Activated CD4-positive, alpha-beta T cell treated with anti-CD3 and anti-CD28 coated beads, Interleukin-2, amount 10 ng/mL, durations not matched to agents 24 days and 14 days (primary cell): ENCODE measurements around the gene TEKT1. TPM values are rescaled to one million over a fixed set of nuclear protein-coding genes. Genes with fewer than 3 reads are reported as not detected.
"Not testable (repeated sequence)": the region's sequence is repeated elsewhere in the genome, so short reads cannot be mapped to it uniquely, and the experiment has no call there.

Source experiments
- DNase-seq: peaks from one replicate; pipeline ENCODE4 v3.0.0; 2022
- H3K27ac Mint-ChIP-seq: one replicate; pipeline ENCODE4 v1.8.0; 2022; ENCODE audit warnings: mild to moderate bottlenecking, mixed read lengths
- H3K27me3 Mint-ChIP-seq: one replicate; pipeline ENCODE4 v1.8.0; 2022; ENCODE audit warnings: mixed read lengths
- H3K36me3 Mint-ChIP-seq: one replicate; pipeline ENCODE4 v1.8.0; 2022; ENCODE audit warnings: low read depth, mild to moderate bottlenecking, mixed read lengths
- H3K4me1 Mint-ChIP-seq: one replicate; pipeline ENCODE4 v1.8.0; 2021; ENCODE audit warnings: mixed read lengths
- H3K4me3 Mint-ChIP-seq: one replicate; pipeline ENCODE4 v1.8.0; 2022; ENCODE audit warnings: mild to moderate bottlenecking, moderate library complexity, mixed read lengths
- H3K9me3 Mint-ChIP-seq: one replicate; pipeline ENCODE4 v1.8.0; 2021; ENCODE audit warnings: mixed read lengths
- intact Hi-C: fragments of 100-400 bp; cut with micrococcal nuclease; formaldehyde crosslinking; loops from one replicate; pipeline ENCODE4 v1.15.1; 2023
- total RNA-seq: library from RNA; stranded (reverse); gene quantifications from 2 replicates; pipeline ENCODE4 v1.2.3, GENCODE V29; 2022

TEKT1 gene
- not detected in 2 replicates for total RNA-seq

DNA sequence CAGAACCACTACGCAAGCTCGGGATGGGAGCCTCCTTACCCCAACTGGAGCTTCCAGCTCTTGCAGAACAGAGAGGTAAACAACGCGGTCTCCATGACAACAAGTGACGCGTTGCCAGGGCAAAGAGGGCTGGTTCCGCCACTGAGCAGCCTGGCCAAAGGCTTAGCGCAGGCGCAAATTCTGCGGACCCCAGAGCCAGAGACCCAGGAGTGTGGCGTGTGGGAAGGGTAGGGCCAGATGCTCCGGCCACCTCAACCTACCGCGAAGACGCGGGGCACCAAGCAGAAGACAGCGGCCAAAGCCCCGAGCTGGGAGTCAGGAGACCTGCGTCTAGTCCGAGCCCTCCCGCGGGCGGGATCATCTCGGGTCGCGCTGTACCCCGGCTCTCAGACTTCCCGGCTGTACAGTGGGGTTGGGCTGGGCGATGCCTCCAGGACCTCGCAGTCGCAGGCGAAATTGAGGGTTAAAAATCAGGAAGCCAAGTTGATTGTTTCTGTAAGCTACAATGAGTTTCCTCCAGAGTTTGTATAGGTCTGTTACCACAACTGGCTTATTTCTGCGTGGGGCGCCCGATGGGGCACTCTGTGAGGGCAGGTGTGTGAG lies at the start of gene TEKT1:
Gene TEKT1, minus strand, starts transcription at position 69 of the 603 bp plus-strand sequence. CDS start 1,353 bp downstream, outside the sequence.
- Mint-ChIP-seq H3K36me3 (no peaks in the 10 kb centered on the region), H3K4me1 (peaks cover 9% of the 10 kb centered on the region), H3K9me3 (no peaks in the 10 kb centered on the region), H3K4me3 (peak within 1 kb of the TSS; percentile 81), H3K27ac (no peak within 1 kb of the TSS), H3K27me3 (peaks cover 63% of the 10 kb centered on the region)
- intact Hi-C loops: loop anchor here (5.0 kb wide), 1 partner anchor 164 kb away; no protein-coding TSS in a partner anchor
- peak; percentile 93 for DNase-seq

DNA sequence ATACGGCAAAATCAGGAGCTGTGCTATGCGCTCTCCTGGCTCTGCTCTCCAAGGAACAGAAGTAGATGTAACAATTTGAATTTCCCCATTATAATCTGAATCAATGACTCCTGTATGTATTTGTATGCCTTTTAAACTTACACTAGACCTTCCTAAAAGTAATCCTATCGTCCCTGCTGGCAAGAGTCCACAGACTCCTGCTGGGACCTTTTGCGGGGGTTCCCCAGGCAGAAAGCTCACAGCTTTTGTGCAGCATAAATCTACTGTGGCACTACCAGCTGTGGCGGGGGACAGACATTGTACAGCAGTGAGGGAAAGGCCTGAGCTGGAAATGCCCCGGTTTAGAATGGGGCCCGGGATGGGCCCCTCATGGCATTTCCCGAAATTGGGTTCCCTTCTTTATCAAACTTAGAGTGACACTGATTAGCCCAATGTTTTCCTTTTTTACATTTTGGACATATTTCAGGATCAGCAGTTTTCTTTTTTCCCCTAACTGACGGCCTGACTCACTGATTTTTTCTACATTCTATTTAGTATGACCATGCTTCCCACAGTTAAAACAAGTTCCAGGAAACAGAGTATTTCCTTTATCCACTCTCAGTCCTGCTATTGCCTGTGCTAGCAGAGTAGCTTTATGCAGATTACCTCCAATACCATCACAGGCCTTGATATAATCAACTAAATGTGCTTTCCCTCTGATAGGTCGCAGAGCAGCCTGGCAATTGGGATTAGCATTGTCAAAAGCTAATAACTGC lies 47.9 kb upstream of the TEKT1 start:
- H3K4me3 Mint-ChIP-seq, H3K36me3 Mint-ChIP-seq, H3K27ac Mint-ChIP-seq, H3K4me1 Mint-ChIP-seq, H3K9me3 Mint-ChIP-seq, DNase-seq, intact Hi-C loops: not testable (repeated sequence)
- peaks cover 38% of the 10 kb centered on the region for H3K27me3 Mint-ChIP-seq

DNA sequence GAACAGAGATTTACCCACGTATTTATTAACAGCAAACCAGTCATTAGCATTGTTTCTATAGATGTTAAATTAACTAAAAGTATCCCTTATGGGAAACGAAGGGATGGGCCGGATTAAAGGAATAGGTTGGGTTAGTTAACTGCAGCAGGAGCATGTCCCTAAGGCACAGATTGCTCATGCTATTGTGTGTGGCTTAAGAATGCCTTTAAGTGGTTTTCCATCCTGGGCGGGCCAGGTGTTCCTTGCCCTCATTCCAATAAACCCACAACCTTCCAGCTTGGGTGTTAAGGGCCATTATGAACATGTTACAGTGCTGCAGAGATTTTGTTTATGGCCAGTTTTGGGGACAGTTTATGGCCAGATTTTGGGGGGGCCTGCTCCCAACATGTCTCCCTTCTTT lies 43.7 kb upstream of the TEKT1 start:
- H3K4me1 Mint-ChIP-seq, H3K4me3 Mint-ChIP-seq, DNase-seq, H3K36me3 Mint-ChIP-seq, H3K27ac Mint-ChIP-seq, H3K9me3 Mint-ChIP-seq, intact Hi-C loops: not testable (repeated sequence)
- peaks cover 20% of the 10 kb centered on the region for H3K27me3 Mint-ChIP-seq

DNA sequence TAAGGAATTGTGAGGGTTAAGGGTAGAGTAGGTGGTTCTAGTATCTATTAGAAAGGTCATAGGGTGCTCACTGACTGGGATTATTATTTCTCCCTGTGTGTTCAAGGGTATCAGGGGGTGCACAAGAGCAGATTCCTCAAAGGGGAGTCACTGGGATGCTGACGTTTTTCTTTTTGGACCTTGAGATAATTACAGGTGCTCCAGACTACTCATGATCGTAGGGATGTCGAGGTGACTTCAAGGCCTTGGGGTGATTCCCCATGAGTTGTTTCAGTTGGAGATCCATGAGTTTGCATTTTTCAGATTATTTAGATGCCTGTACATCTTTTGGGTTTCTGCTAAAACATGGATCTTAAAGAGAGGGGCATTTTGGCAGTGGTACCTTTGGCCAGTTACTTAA lies 41.4 kb upstream of the TEKT1 start:
- Mint-ChIP-seq H3K36me3 (no peaks in the 10 kb centered on the region), H3K4me3 (no peak overlapping the region)

DNA sequence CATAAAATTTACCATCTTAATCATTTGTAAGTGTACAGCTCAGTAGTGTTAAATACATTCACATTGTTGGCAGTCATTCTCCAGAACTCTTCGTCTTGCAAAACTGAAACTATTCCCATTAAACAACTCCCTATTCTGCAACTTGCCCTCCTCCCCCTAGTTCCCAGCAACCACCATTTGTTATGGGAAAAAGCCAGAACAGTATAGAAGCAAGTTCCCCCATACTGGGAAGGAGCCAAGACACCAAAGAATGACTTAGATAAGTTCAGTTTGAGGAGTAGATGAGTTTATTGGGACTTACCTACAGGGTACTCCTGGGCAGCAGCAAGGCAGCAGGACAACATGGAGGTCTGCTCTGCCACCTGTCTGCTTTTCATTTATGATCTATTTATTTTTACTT lies 39.3 kb upstream of the TEKT1 start:
- Mint-ChIP-seq H3K36me3 (no peaks in the 10 kb centered on the region), H3K9me3 (no peaks in the 10 kb centered on the region), H3K4me3 (no peak overlapping the region), H3K4me1 (no peaks in the 10 kb centered on the region), H3K27ac (no peak overlapping the region), H3K27me3 (peaks cover 9% of the 10 kb centered on the region)
- intact Hi-C loops: no loop called here
- DNase-seq: no peak

More for the DNA sequence above, 41.4 kb upstream of the TEKT1 start:
- Mint-ChIP-seq H3K27ac (no peak overlapping the region), H3K4me1 (no peaks in the 10 kb centered on the region), H3K27me3 (peaks cover 13% of the 10 kb centered on the region), H3K9me3 (no peaks in the 10 kb centered on the region)
- DNase-seq: no peak
- intact Hi-C loops: no loop called here

DNA sequence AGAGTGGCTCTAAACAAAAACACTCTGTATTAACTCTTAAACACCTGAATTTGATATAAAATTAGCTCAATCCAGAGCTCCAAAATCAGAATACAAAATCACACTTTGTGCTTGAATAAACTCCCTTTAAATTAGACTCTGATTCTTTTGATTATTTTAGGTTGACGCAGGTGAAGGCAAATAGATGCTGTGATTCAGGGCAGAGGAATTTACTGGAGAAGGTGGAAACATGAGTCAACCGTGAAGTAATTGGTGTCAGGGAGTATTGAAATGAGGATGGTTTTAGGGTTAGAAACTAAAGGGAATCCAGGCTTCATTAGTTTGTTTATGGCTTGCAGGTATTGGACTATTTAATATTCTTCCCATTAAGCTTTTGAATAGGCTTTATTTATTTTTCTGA lies 37.1 kb upstream of the TEKT1 start:
- no peak overlapping the region for H3K27ac Mint-ChIP-seq
- DNase-seq: no peak
- H3K27me3 Mint-ChIP-seq: peaks cover 21% of the 10 kb centered on the region
- intact Hi-C loops: no loop called here
- H3K4me1 Mint-ChIP-seq: no peaks in the 10 kb centered on the region
- H3K4me3 Mint-ChIP-seq: no peak overlapping the region
- H3K9me3 Mint-ChIP-seq: no peaks in the 10 kb centered on the region
- H3K36me3 Mint-ChIP-seq: no peaks in the 10 kb centered on the region

DNA sequence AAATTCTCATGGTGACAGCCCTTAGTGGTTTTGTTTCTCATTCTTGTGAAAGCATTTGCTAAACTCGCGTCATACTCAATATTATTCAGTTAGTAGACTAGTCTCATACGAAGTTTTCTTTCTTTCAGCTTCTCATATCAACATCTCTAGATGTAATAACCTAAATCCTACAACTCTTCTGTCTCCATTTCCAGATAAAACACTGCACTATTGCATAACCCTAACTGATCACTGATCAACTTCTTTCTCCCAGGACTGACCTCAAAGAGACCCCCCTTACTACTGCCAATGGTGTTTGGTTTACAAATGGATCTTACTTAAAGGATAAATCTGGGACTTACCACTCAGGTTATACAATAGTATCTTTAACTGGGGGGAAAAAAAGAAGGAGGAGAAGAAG lies 36.3 kb upstream of the TEKT1 start:
- Mint-ChIP-seq H3K9me3 (no peaks in the 10 kb centered on the region), H3K27ac (no peak overlapping the region), H3K4me1 (peaks cover 1% of the 10 kb centered on the region), H3K36me3 (no peaks in the 10 kb centered on the region), H3K4me3 (no peak overlapping the region), H3K27me3 (peaks cover 21% of the 10 kb centered on the region)
- intact Hi-C loops: no loop called here
- no peak for DNase-seq

DNA sequence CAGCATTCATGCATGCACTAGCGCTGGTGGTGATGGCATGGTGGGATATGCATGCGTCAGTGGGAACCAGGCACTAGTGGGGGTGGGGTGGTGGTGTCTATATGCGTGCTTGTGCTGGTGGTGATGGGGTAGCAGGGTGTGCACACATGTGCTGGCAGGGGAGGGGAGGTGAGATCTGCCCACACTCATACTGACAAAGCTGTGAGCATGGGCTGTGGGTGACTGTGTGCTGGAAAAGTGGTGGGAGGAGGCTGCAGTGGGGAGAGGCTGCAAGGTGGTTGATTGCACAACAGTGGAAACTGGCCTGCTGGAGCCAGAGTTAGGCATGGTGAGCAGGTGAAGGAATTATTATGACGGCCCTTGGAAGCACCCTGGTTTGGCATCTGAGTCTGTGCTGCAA lies 31.3 kb upstream of the TEKT1 start:
- peaks cover 13% of the 10 kb centered on the region for H3K9me3 Mint-ChIP-seq
- no peak overlapping the region for H3K4me3 Mint-ChIP-seq
- H3K36me3 Mint-ChIP-seq: peaks cover 2% of the 10 kb centered on the region
- peaks cover 11% of the 10 kb centered on the region for H3K4me1 Mint-ChIP-seq
- no peak for DNase-seq
- intact Hi-C loops: no loop called here
- no peak overlapping the region for H3K27ac Mint-ChIP-seq
- H3K27me3 Mint-ChIP-seq: peaks cover 43% of the 10 kb centered on the region

DNA sequence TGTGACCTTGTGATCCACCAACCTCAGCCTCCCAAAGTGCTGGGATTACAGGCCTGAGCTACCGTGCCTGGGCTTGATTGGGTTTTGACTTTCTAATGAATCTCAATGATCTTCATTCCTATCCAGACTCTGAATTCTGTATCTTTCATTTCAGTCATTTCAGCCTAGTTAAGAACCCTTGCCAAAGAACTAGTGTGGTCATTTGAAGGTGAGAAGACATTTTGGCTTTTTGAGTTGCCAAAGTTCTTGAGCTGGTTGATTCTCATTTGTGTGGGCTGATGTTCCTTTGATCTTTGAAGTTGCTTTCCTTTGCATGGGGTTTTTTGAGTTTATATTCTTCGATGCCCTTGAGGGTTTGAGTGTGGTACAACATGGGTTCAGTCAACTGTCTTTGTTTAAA lies 30.6 kb upstream of the TEKT1 start:
- peak overlapping the region; percentile 9 for H3K27ac Mint-ChIP-seq
- DNase-seq: no peak
- peaks cover 13% of the 10 kb centered on the region for H3K9me3 Mint-ChIP-seq
- peaks cover 2% of the 10 kb centered on the region for H3K36me3 Mint-ChIP-seq
- peaks cover 11% of the 10 kb centered on the region for H3K4me1 Mint-ChIP-seq
- no peak overlapping the region for H3K4me3 Mint-ChIP-seq
- peaks cover 42% of the 10 kb centered on the region for H3K27me3 Mint-ChIP-seq
- intact Hi-C loops: no loop called here

DNA sequence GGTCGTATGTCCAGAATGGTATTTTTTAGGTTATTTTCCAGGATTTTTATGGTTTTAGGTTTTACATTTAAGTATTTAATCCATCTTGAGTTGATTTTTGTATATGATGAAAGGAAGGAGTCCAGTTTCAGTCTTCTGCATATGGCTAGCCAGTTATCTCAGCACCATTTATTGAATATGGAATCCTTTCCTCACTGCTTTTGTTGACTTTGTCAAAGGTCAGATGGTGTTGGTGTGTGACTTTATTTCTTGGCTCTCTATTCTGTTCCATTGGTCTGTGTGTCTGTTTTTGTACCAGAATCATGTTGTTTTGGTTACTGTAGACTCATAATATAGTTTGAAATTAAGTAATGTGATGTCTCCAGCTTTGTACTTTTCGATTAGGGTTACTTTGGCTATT lies 26.4 kb upstream of the TEKT1 start:
- H3K27ac Mint-ChIP-seq: no peak overlapping the region
- intact Hi-C loops: no loop called here
- H3K36me3 Mint-ChIP-seq: peaks cover 4% of the 10 kb centered on the region
- peaks cover 13% of the 10 kb centered on the region for H3K9me3 Mint-ChIP-seq
- peaks cover 18% of the 10 kb centered on the region for H3K4me1 Mint-ChIP-seq
- peaks cover 36% of the 10 kb centered on the region for H3K27me3 Mint-ChIP-seq
- no peak overlapping the region for H3K4me3 Mint-ChIP-seq
- no peak for DNase-seq

DNA sequence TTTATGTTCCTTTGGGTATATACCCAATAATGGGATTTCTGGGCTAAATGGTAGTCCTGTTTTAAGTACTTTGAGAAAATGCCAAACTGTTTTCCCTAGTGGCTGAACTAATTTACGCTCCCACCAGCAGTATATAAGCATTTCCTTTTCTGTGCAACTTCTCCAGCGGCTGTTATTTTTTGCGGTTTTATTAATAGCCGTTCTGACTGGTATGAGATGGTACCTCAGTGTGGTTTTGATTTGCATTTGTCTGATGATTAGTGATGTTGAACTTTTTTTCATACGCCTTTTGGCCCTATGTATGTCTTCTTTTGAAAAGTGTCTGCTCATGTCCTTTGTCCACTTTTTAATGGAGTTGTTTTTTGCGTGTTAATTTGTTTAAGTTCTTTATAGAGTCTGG lies 25.8 kb upstream of the TEKT1 start:
- H3K4me1 Mint-ChIP-seq: peaks cover 12% of the 10 kb centered on the region
- H3K4me3 Mint-ChIP-seq: no peak overlapping the region
- H3K27me3 Mint-ChIP-seq: peaks cover 34% of the 10 kb centered on the region
- no peak for DNase-seq
- no peak overlapping the region for H3K27ac Mint-ChIP-seq
- peaks cover 13% of the 10 kb centered on the region for H3K9me3 Mint-ChIP-seq
- intact Hi-C loops: no loop called here
- H3K36me3 Mint-ChIP-seq: peaks cover 4% of the 10 kb centered on the region

DNA sequence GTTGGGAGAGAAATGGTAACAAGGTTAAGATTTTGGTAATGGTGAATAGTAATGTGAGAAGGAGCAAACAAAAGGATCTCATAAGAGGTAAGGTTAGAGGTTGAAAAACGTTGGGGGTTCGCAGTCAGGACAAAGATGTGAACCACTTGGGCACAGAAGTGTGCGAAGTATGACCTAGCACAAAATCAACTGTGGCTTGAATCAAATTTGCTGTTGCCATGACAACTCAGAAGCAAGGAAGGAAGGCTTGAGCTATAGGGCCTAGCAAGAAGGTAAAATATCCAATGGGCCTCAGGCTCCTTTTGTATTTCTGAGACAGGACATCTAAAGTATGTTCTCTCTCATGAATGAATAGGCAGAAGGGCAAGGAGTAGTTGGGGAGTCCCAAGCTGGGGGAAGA lies 24.5 kb upstream of the TEKT1 start:
- DNase-seq: no peak
- Mint-ChIP-seq H3K4me1 (peaks cover 9% of the 10 kb centered on the region), H3K9me3 (peaks cover 11% of the 10 kb centered on the region), H3K4me3 (no peak overlapping the region), H3K36me3 (peaks cover 4% of the 10 kb centered on the region), H3K27me3 (peaks cover 30% of the 10 kb centered on the region), H3K27ac (no peak overlapping the region)
- intact Hi-C loops: no loop called here

DNA sequence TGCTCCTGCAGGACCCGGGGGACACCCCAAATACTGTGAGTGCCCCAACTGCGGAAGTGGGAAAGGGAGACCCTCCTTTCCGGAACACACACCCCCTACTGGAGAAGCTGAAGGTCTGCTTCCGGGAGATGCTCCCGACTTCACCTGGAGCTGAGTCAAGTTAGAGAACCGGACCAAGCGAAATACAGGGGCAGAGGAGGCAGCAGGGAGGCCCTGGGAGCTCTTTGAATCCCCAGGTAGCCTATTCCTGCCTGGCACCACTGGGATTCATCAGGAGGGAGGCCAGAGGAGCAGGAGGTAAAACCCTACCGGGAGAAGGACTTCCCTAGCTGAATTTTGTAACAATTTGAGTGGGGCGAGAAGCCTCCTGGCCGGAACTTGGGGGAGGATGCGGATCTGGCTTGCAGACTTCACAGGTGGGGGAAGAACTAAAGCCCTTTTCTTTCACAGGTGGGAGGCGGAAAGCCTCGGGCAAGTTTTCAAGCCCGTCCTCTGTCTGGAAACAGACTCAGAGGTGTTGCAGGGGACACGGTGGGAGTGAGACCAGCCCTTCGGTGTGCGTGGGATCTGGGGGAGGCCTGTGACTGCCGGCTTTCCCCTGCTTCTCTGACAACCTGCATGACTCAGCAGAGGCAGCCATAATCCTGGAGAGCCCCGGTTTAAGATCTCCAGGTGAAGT lies 22.4 kb upstream of the TEKT1 start:
- peaks cover 2% of the 10 kb centered on the region for H3K36me3 Mint-ChIP-seq
- no peaks in the 10 kb centered on the region for H3K9me3 Mint-ChIP-seq
- peaks cover 12% of the 10 kb centered on the region for H3K27me3 Mint-ChIP-seq
- intact Hi-C loops: no loop called here
- H3K4me3 Mint-ChIP-seq: peak overlapping the region; percentile 46
- H3K4me1 Mint-ChIP-seq: peaks cover 9% of the 10 kb centered on the region
- DNase-seq: peak; percentile 58
- peak overlapping the region; percentile 52 for H3K27ac Mint-ChIP-seq

DNA sequence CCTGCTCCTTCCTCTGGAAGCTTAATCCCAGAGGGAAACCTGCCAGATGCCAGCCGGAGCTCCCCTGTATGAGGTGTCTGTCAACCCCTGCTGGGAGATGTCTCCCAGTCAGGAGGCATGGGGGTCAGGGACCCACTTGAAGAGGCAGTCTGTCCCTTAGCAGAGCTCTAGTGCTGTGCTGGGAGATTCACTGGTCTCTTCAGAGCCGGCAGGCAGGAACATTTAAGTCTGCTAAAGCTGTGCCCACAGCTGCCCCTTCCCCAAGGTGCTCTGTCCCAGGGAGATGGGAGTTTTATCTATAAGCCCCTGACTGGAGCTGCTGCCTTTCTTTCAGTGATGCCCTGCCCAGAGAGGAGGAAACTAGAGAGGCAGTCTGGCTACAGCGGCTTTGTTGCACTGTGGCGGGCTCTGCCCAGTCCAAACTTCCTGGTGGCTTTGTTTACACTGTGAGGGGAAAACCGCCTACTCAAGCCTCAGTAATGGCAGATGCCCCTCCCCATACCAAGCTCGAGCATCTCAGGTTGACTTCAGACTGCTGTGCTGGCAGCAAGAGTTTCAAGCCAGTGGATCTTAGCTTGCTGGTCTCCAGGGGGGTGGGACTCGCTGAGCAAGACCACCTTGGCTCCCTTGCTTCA lies 17.1 kb upstream of the TEKT1 start:
- H3K27ac Mint-ChIP-seq, H3K4me3 Mint-ChIP-seq, H3K36me3 Mint-ChIP-seq, DNase-seq, H3K9me3 Mint-ChIP-seq, intact Hi-C loops: not testable (repeated sequence)
- peaks cover 12% of the 10 kb centered on the region for H3K4me1 Mint-ChIP-seq
- peaks cover 30% of the 10 kb centered on the region for H3K27me3 Mint-ChIP-seq
